ENCODE measurements around the gene MNAT1. TPM values are rescaled to one million over a fixed set of nuclear protein-coding genes. Genes with fewer than 3 reads are reported as not detected.
"Not testable (repeated sequence)": the region's sequence is repeated elsewhere in the genome, so short reads cannot be mapped to it uniquely, and the experiment has no call there.

The MNAT1 gene
- total and polyA plus RNA-seq, 3 donors from 2014 or later: 17.3 to 39.9 (median 36.0) TPM

GRCh38 chr14:60722357-60723115 lies 12.0 kb upstream of the MNAT1 start:
- DNase-seq: peak; percentile 17
- WGBS, 2 donors: 1% methylated on average over 42 to 59 of the region's 60 CpGs
- intact Hi-C loops (cut with DNase I; ENCODE audit: low total_unique reads): no loop called here

GRCh38 chr14:60723116-60723906 lies 11.2 kb upstream of the MNAT1 start:
- H3K27ac ChIP-seq: peak overlapping the region; percentile 65 to 72
- WGBS, 2 donors: 1% methylated on average over 29 to 68 of the region's 78 CpGs
- TF ChIP-seq CTCF (IDR thresholded peaks at IDR 0.05): no peak
- no peak for TF ChIP-seq POLR2A (IDR thresholded peaks at IDR 0.05)
- H3K27me3 ChIP-seq: no peaks in the 10 kb centered on the region
- H3K9me3 ChIP-seq: no peaks in the 10 kb centered on the region
- no peaks in the 10 kb centered on the region for H3K36me3 ChIP-seq (ENCODE audit: low read depth, missing control alignments)
- peak; percentile 50 for DNase-seq
- peak overlapping the region; percentile 67 to 75 for H3K4me3 ChIP-seq
- intact Hi-C loops (cut with DNase I; ENCODE audit: low total_unique reads): no loop called here
- no peaks in the 10 kb centered on the region for H3K4me1 ChIP-seq

More at GRCh38 chr14:60722357-60723115, 12.0 kb upstream of the MNAT1 start:
- no peaks in the 10 kb centered on the region for H3K4me1 ChIP-seq
- H3K27ac ChIP-seq: peak overlapping the region; percentile 65 to 72
- TF ChIP-seq CTCF (IDR thresholded peaks at IDR 0.05) (no peak), POLR2A (IDR thresholded peaks at IDR 0.05) (no peak)
- H3K27me3 ChIP-seq: no peaks in the 10 kb centered on the region
- H3K4me3 ChIP-seq: peak overlapping the region; percentile 67 to 75
- no peaks in the 10 kb centered on the region for H3K9me3 ChIP-seq
- H3K36me3 ChIP-seq (ENCODE audit: low read depth, missing control alignments): no peaks in the 10 kb centered on the region

GRCh38 chr14:60723907-60724618 lies 10.5 kb upstream of the MNAT1 start, which contains the start of gene SIX4:
TSS of gene SIX4 (minus strand) at chr14:60724351. CDS start at chr14:60724074, 277 bp downstream.
- peak; percentile 78 for DNase-seq
- H3K27me3 ChIP-seq: no peaks in the 10 kb centered on the region
- no peaks in the 10 kb centered on the region for H3K4me1 ChIP-seq
- H3K4me3 ChIP-seq: peak within 1 kb of the TSS; percentile 67 to 75
- H3K9me3 ChIP-seq: no peaks in the 10 kb centered on the region
- H3K36me3 ChIP-seq (ENCODE audit: low read depth, missing control alignments): no peaks in the 10 kb centered on the region
- TF ChIP-seq POLR2A (IDR thresholded peaks at IDR 0.05) (no peak), CTCF (IDR thresholded peaks at IDR 0.05) (no peak)
- 3 to 4% methylated on average over 33 to 36 of the region's 36 CpGs for WGBS, 2 donors
- H3K27ac ChIP-seq: peak within 1 kb of the TSS; percentile 65 to 72
- intact Hi-C loops (cut with DNase I; ENCODE audit: low total_unique reads): no loop called here

- H3K36me3 ChIP-seq (ENCODE audit: low read depth, missing control alignments); H3K9me3 ChIP-seq; H3K4me3 ChIP-seq; H3K27ac ChIP-seq; intact Hi-C loops (cut with DNase I; ENCODE audit: low total_unique reads); H3K27me3 ChIP-seq; H3K4me1 ChIP-seq; DNase-seq: not testable (repeated sequence)
- 96 to 100% methylated on average over 5 of the region's 5 CpGs for whole genome bisulfite sequencing, 2 donors
Observed at GRCh38 chr14:60731291-60731690, 3.3 kb upstream of the MNAT1 start.

Data from testis (tissue), 3 donors.